Sigmoid colon (tissue), 7 donors: ENCODE data around the gene FSTL3. TPM values are rescaled to one million over a fixed set of nuclear protein-coding genes. Genes with fewer than 3 reads are reported as not detected.

Experiments used
- DNase-seq: peaks from one replicate; pipeline ENCODE4 v3.0.0-alpha.2; 2019
- H3K27ac ChIP-seq, 4 donors: fragments of 200-600 bp; sonication (generic); one replicate each; pipeline ENCODE4 v1.5.1; 2016 to 2019; ENCODE audit warnings: mild to moderate bottlenecking in 1 of 4
- H3K27me3 ChIP-seq, 3 donors: fragments of 200-600 bp; sonication (generic); one replicate each; pipeline ENCODE4 v1.5.1; 2019; ENCODE audit warnings: mild to moderate bottlenecking in 1 of 3
- H3K36me3 ChIP-seq, 4 donors: fragments of 200-600 bp; sonication (generic); one replicate each; pipeline ENCODE4 v1.5.1; 2016 to 2019
- H3K4me1 ChIP-seq, 4 donors: fragments of 200-600 bp; sonication (generic); one replicate each; pipeline ENCODE4 v1.5.1; 2017 to 2019
- H3K4me3 ChIP-seq, 4 donors: fragments of 200-600 bp; sonication (generic); one replicate each; pipeline ENCODE4 v1.5.1; 2017 to 2019; ENCODE audit warnings: mild to moderate bottlenecking in 2 of 4, moderate library complexity in 1 of 4
- H3K9me3 ChIP-seq, 4 donors: fragments of 200-600 bp in 3 of 4; sonication (generic) in 3 of 4; one replicate each; pipeline versions ENCODE4 v1.5.1 to v1.6.1; 2013 to 2019
- CTCF ChIP-seq, 4 experiments: fragments of 450-650 bp in 3 of 4; fragments of 200-600 bp in 1 of 4; IDR thresholded peaks; one replicate each; pipeline ENCODE4 v1.5.1; 2016 to 2019; ENCODE audit warnings: antibody characterized with exemption in 4 of 4, mild to moderate bottlenecking in 3 of 4, moderate library complexity in 2 of 4
- EP300 ChIP-seq, 4 donors: sonication (generic); formaldehyde crosslinking; IDR thresholded peaks; one replicate each; pipeline ENCODE4 v1.6.1; 2017; ENCODE audit warnings: antibody characterized with exemption in 4 of 4
- POLR2A ChIP-seq, 2 donors: fragments of 450-650 bp; IDR thresholded peaks; one replicate each; pipeline ENCODE4 v1.6.1; 2016; ENCODE audit warnings: antibody characterized with exemption in 2 of 2, mild to moderate bottlenecking in 2 of 2, moderate library complexity in 2 of 2
- POLR2AphosphoS5 ChIP-seq, 4 donors: sonication (generic); formaldehyde crosslinking; IDR thresholded peaks; one replicate each; pipeline ENCODE4 v1.6.1; 2017; ENCODE audit warnings: antibody characterized with exemption in 4 of 4
- WGBS, 2 donors: extraction: QIAGEN DNeasy Blood & Tissue Kit; methylation state at CpG; one replicate each; pipeline ENCODE4 v1.1.7; 2013; 5-methylcytosine and 5-hydroxymethylcytosine counted together
- intact Hi-C: fragments of 100-400 bp; cut with DNase I; formaldehyde crosslinking; loops from one replicate; pipeline ENCODE4 v1.15.1; 2023
- polyA plus RNA-seq, 3 donors: library from polyadenylated mRNA; stranded (reverse); fragments of 200-250 nt; gene quantifications; one replicate each; pipeline ENCODE4 v1.2.3, GENCODE V29; 2013
- total RNA-seq, 4 donors: library from RNA; depleted of rRNA; stranded (reverse); fragments of >200 nt; gene quantifications; one replicate each; pipeline ENCODE4 v1.1.0, GENCODE V29; 2016
- donor health status: healthy with polysubstance abuse.
- donor health status: Bipolar disorder and iron deficiency.
- donor health status: healthy.

Gene FSTL3
- total and polyA plus RNA-seq, 7 donors, result 1.6 to 118 (median 35.7) TPM

GRCh38 chr19:687569-688166 is 11.5 kb downstream of the FSTL3 start:
- intact Hi-C loops, result no loop called here
- no peaks in the 10 kb centered on the region for H3K36me3 ChIP-seq
- WGBS, 2 donors, result 78 to 87% methylated on average over 11 of the region's 11 CpGs
- no peaks in the 10 kb centered on the region for H3K9me3 ChIP-seq
- H3K4me3 ChIP-seq, result no peak overlapping the region
- H3K27ac ChIP-seq, result no peak overlapping the region
- H3K4me1 ChIP-seq, result no peaks in the 10 kb centered on the region
- no peaks in the 10 kb centered on the region for H3K27me3 ChIP-seq
- DNase-seq, result no peak
- TF ChIP-seq EP300 (IDR thresholded peaks at IDR 0.05) (no peak), POLR2AphosphoS5 (IDR thresholded peaks at IDR 0.05) (no peak), CTCF (IDR thresholded peaks at IDR 0.05) (no peak), POLR2A (IDR thresholded peaks at IDR 0.05) (no peak)

- H3K36me3 ChIP-seq, result no peaks in the 10 kb centered on the region
Measured at GRCh38 chr19:688214-688613, 12.0 kb downstream of the FSTL3 start.

GRCh38 chr19:688992-689391 is 12.8 kb downstream of the FSTL3 start:
- TF ChIP-seq POLR2AphosphoS5 (IDR thresholded peaks at IDR 0.05) (no peak), CTCF (IDR thresholded peaks at IDR 0.05) (no peak), POLR2A (IDR thresholded peaks at IDR 0.05) (no peak), EP300 (IDR thresholded peaks at IDR 0.05) (no peak)
- Histone ChIP-seq H3K4me3 (no peak overlapping the region), H3K9me3 (no peaks in the 10 kb centered on the region), H3K27ac (no peak overlapping the region), H3K4me1 (no peaks in the 10 kb centered on the region), H3K27me3 (no peaks in the 10 kb centered on the region), H3K36me3 (no peaks in the 10 kb centered on the region)
- WGBS, 2 donors, result 61 to 67% methylated on average over 17 of the region's 17 CpGs
- intact Hi-C loops, result no loop called here
- DNase-seq, result no peak

More at GRCh38 chr19:688214-688613, 12.0 kb downstream of the FSTL3 start:
- WGBS, 2 donors, result 56 to 66% methylated on average over 15 of the region's 15 CpGs
- H3K27ac ChIP-seq, result no peak overlapping the region
- no peaks in the 10 kb centered on the region for H3K4me1 ChIP-seq
- TF ChIP-seq POLR2AphosphoS5 (IDR thresholded peaks at IDR 0.05), result no peak
- no peak for TF ChIP-seq EP300 (IDR thresholded peaks at IDR 0.05)
- no peak for TF ChIP-seq POLR2A (IDR thresholded peaks at IDR 0.05)
- TF ChIP-seq CTCF (IDR thresholded peaks at IDR 0.05), result no peak
- no peak for DNase-seq
- no peaks in the 10 kb centered on the region for H3K9me3 ChIP-seq
- H3K27me3 ChIP-seq, result no peaks in the 10 kb centered on the region
- no peak overlapping the region for H3K4me3 ChIP-seq
- intact Hi-C loops, result no loop called here

GRCh38 chr19:690203-690602 is 14.0 kb downstream of the FSTL3 start:
- no peak overlapping the region for H3K4me3 ChIP-seq
- H3K36me3 ChIP-seq, result no peaks in the 10 kb centered on the region
- TF ChIP-seq POLR2A (IDR thresholded peaks at IDR 0.05), result no peak
- TF ChIP-seq CTCF (IDR thresholded peaks at IDR 0.05), result no peak
- intact Hi-C loops, result no loop called here
- no peak for DNase-seq
- H3K27ac ChIP-seq, result no peak overlapping the region
- no peaks in the 10 kb centered on the region for H3K4me1 ChIP-seq
- no peaks in the 10 kb centered on the region for H3K9me3 ChIP-seq
- 69 to 75% methylated on average over 18 of the region's 18 CpGs for WGBS, 2 donors
- H3K27me3 ChIP-seq, result peaks cover 1 to 6% (median 1%) of the 10 kb centered on the region in 3 donors
